Mesendoderm (in vitro differentiated cells): ENCODE measurements around the gene MTTP.
A peak's percentile ranks its signal among the peaks of the same experiment; 100 is the strongest.

Experiments used
- DNase-seq: peaks from one replicate; pipeline ENCODE4 v3.0.0; 2013
- H2AK5ac ChIP-seq: 2 replicates; pipeline ENCODE4 v1.6.1; 2013; ENCODE audit warnings: low read length, inconsistent platforms
- H2BK120ac ChIP-seq: 2 replicates; pipeline ENCODE4 v1.6.1; 2013; ENCODE audit warnings: low read depth, mild to moderate bottlenecking, low read length, moderate library complexity, mixed read lengths
- H2BK15ac ChIP-seq: replicated peaks from 2 replicates; pipeline ENCODE4 v1.6.1; 2013; ENCODE audit warnings: low read depth, mild to moderate bottlenecking, moderate library complexity
- H2BK5ac ChIP-seq: 2 replicates; pipeline ENCODE4 v1.6.1; 2013; ENCODE audit warnings: low read length, inconsistent platforms
- H3K18ac ChIP-seq: 2 replicates; pipeline ENCODE4 v1.6.1; 2013; ENCODE audit warnings: mild to moderate bottlenecking, low read length, mixed read lengths
- H3K23ac ChIP-seq: one replicate; pipeline ENCODE4 v1.6.1; 2013; ENCODE audit warnings: low read length
- H3K27ac ChIP-seq: 2 replicates; pipeline ENCODE4 v1.5.1; 2013; ENCODE audit warnings: low read depth, mild to moderate bottlenecking, inconsistent platforms, low read length, moderate library complexity
- H3K27me3 ChIP-seq: 2 replicates; pipeline ENCODE4 v1.6.1; 2013; ENCODE audit warnings: low read length, control low read depth, mild to moderate bottlenecking, inconsistent platforms; ENCODE audit not compliant: insufficient read depth, poor library complexity
- H3K36me3 ChIP-seq: 2 replicates; pipeline ENCODE4 v1.6.1; 2013; ENCODE audit warnings: low read length, inconsistent platforms; ENCODE audit not compliant: control insufficient read depth, insufficient read depth
- H3K4ac ChIP-seq: one replicate; pipeline ENCODE4 v1.6.1; 2013; ENCODE audit warnings: low read depth, mild to moderate bottlenecking, low read length, moderate library complexity
- H3K4me1 ChIP-seq: 2 replicates; pipeline ENCODE4 v1.6.1; 2013; ENCODE audit warnings: low read depth, low read length, inconsistent platforms; ENCODE audit not compliant: control insufficient read depth
- H3K4me2 ChIP-seq: 2 replicates; pipeline ENCODE4 v1.6.1; 2013; ENCODE audit warnings: low read length
- H3K4me3 ChIP-seq: 2 replicates; pipeline ENCODE4 v1.5.1; 2013; ENCODE audit warnings: mild to moderate bottlenecking, low read length
- H3K56ac ChIP-seq: one replicate; pipeline ENCODE4 v1.6.1; 2013; ENCODE audit warnings: low read length
- H3K79me1 ChIP-seq: 2 replicates; pipeline ENCODE4 v1.6.1; 2013; ENCODE audit warnings: low read length, inconsistent platforms
- H3K79me2 ChIP-seq: 2 replicates; pipeline ENCODE4 v1.6.1; 2013; ENCODE audit warnings: mild to moderate bottlenecking, low read length; ENCODE audit not compliant: control insufficient read depth, insufficient read depth
- H3K9ac ChIP-seq: 2 replicates; pipeline ENCODE4 v1.6.1; 2013; ENCODE audit warnings: low read length, inconsistent platforms
- H4K5ac ChIP-seq: one replicate; pipeline ENCODE4 v1.6.1; 2013; ENCODE audit warnings: low read length
- H4K8ac ChIP-seq: one replicate; pipeline ENCODE4 v1.6.1; 2013; ENCODE audit warnings: low read depth, mild to moderate bottlenecking, control low read depth, low read length, moderate library complexity
- WGBS: extraction: QIAGEN DNeasy Blood & Tissue Kit; methylation state at CpG from one replicate; pipeline ENCODE4 v1.1.7; 2013; ENCODE audit warnings: low lambda C conversion rate, missing lambda C conversion rate; ENCODE audit not compliant: insufficient coverage; ENCODE audit errors: extremely low coverage; 5-methylcytosine and 5-hydroxymethylcytosine counted together

The MTTP gene

DNA sequence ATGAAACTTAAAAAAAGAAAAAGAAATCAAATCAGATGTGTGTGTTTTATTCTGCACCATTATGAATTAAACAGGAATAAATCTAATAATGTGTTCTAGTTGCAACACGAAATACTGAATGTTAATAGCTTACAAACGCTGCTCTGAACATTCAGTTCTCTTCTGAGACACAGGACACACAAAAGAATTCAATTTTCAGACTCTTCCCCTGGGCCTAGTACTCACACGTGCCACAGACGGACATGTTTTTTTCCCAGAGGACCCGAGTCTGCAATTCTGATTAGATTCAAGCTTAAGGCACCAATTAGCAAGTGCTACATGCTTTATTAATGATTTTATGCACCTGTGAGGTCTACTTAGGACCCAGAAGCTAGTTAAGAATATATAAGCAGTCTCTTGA is 62.5 kb downstream of the MTTP start:
- Histone ChIP-seq H3K23ac (no peak overlapping the region), H3K9ac (no peak overlapping the region), H3K79me1 (no peaks in the 10 kb centered on the region), H4K5ac (no peak overlapping the region), H3K27ac (no peak overlapping the region), H3K36me3 (no peaks in the 10 kb centered on the region), H3K4me1 (no peaks in the 10 kb centered on the region), H3K4me3 (no peak overlapping the region), H3K27me3 (no peaks in the 10 kb centered on the region), H3K4ac (no peak overlapping the region), H3K79me2 (no peaks in the 10 kb centered on the region), H4K8ac (no peak overlapping the region), H3K56ac (no peak overlapping the region), H2AK5ac (no peak overlapping the region), H3K4me2 (no peak overlapping the region), H3K18ac (no peak overlapping the region), H2BK15ac (no peak overlapping the region), H2BK120ac (no peak overlapping the region), H2BK5ac (no peak overlapping the region)
- no peak for DNase-seq
- WGBS = no CpG with 5 or more reads among the region's 5 CpGs

DNA sequence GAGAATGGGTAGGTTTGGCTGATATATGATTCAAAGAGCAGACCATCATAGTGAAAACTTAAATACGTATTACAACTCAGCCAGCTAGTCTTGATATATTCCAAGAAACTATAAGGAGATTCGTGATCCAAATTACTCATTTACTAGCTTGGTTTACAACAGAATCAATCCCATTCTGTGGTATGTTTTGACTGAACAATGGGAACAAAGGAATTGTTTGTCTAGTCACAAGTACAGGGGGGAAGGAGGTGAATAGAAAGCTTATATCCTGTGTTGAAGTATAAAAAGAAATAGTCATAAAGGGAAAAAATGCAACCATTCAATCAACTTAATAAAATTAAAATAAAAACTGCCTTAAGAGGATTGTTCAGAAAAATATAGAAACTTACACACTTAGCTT is 66.1 kb downstream of the MTTP start:
- no peaks in the 10 kb centered on the region for H3K27me3 ChIP-seq
- no peak overlapping the region for H2BK15ac ChIP-seq
- H3K79me2 ChIP-seq = no peaks in the 10 kb centered on the region
- no peak for DNase-seq
- no peaks in the 10 kb centered on the region for H3K4me1 ChIP-seq
- H2AK5ac ChIP-seq = no peak overlapping the region
- H3K4me3 ChIP-seq = no peak overlapping the region
- H3K79me1 ChIP-seq = no peaks in the 10 kb centered on the region
- no peak overlapping the region for H3K27ac ChIP-seq
- no peak overlapping the region for H2BK120ac ChIP-seq
- no CpG with 5 or more reads among the region's 2 CpGs for WGBS
- H4K8ac ChIP-seq = no peak overlapping the region
- no peak overlapping the region for H3K9ac ChIP-seq
- no peak overlapping the region for H2BK5ac ChIP-seq
- no peak overlapping the region for H3K56ac ChIP-seq
- H3K4me2 ChIP-seq = no peak overlapping the region
- H3K4ac ChIP-seq = no peak overlapping the region
- no peak overlapping the region for H3K18ac ChIP-seq
- no peaks in the 10 kb centered on the region for H3K36me3 ChIP-seq
- no peak overlapping the region for H3K23ac ChIP-seq
- H4K5ac ChIP-seq = no peak overlapping the region

DNA sequence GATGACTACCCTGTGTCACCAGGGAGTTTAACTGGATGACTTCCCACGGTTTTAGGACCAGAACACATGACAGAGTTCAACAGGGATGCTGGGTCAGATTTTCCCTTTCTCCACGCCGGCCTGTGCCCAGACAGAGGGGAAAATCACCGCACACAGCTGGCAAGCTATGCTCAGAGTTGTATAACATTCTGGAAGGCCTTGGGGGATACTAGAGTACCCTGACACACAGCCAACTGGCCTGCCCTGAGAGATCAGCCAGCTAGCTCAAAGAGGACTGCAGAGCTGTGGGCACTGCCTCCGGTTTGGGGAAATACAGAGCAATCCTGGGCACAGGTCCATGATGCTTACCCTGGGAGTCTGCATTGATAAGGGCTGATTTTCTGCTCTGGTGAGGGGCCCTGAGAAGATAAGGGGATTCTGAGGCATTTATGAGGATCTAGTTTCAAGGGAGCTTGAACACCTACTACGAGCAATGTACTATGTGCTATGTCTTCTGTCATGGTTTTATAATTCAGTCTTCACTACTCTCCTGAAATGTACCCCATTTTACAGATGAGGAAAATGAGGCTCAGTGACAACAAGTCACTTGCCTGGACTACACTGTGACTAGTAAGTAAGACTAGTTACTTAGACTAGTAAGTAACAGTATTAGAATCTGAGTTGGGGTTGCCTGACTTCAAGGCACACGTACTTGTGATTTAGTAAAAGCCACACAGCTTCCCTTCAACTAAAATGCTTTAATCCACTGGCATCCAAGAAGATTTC is 68.3 kb downstream of the MTTP start:
- H2BK15ac ChIP-seq = no peak overlapping the region
- no peak overlapping the region for H3K9ac ChIP-seq
- H3K36me3 ChIP-seq = no peaks in the 10 kb centered on the region
- WGBS = no CpG with 5 or more reads among the region's 7 CpGs
- no peak overlapping the region for H4K8ac ChIP-seq
- H3K4me3 ChIP-seq = no peak overlapping the region
- peak overlapping the region; percentile 70 for H3K4ac ChIP-seq
- no peak overlapping the region for H4K5ac ChIP-seq
- peak overlapping the region; percentile 14 for H3K18ac ChIP-seq
- no peak overlapping the region for H3K23ac ChIP-seq
- peak; percentile 17 for DNase-seq
- H3K56ac ChIP-seq = peak overlapping the region; percentile 37
- H3K79me1 ChIP-seq = no peaks in the 10 kb centered on the region
- no peak overlapping the region for H2AK5ac ChIP-seq
- H3K27ac ChIP-seq = no peak overlapping the region
- H3K27me3 ChIP-seq = no peaks in the 10 kb centered on the region
- no peaks in the 10 kb centered on the region for H3K79me2 ChIP-seq
- no peak overlapping the region for H2BK5ac ChIP-seq
- no peak overlapping the region for H2BK120ac ChIP-seq
- H3K4me2 ChIP-seq = no peak overlapping the region
- H3K4me1 ChIP-seq = no peaks in the 10 kb centered on the region

DNA sequence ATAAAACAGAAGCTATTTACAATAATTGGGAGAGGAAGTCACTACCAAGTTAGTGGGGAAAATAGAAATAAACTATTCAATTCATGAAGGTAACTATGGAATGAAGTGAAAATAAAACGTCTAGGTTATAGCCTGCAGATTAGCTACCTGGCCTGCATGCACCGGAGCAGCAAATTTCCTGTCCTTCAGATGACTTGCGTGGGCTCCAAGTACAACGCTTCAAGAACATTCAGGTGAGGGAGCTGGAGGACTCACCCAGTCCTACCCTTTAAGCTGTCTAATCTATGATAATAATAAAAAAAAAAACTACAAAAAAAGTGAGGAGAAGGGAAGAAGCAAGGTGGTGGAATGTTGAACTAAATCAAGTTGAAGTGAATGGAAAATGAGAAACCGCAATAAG is 69.8 kb downstream of the MTTP start:
- no peaks in the 10 kb centered on the region for H3K27me3 ChIP-seq
- H2BK5ac ChIP-seq = no peak overlapping the region
- no peak overlapping the region for H3K4ac ChIP-seq
- no peak overlapping the region for H2BK15ac ChIP-seq
- no peak overlapping the region for H3K4me2 ChIP-seq
- no peak overlapping the region for H4K5ac ChIP-seq
- no peak overlapping the region for H3K56ac ChIP-seq
- peak; percentile 14 for DNase-seq
- no peak overlapping the region for H3K18ac ChIP-seq
- no peak overlapping the region for H3K4me3 ChIP-seq
- no peak overlapping the region for H3K9ac ChIP-seq
- no peak overlapping the region for H4K8ac ChIP-seq
- no CpG with 5 or more reads among the region's 5 CpGs for WGBS
- H2AK5ac ChIP-seq = no peak overlapping the region
- no peak overlapping the region for H2BK120ac ChIP-seq
- no peaks in the 10 kb centered on the region for H3K4me1 ChIP-seq
- no peaks in the 10 kb centered on the region for H3K79me1 ChIP-seq
- no peaks in the 10 kb centered on the region for H3K36me3 ChIP-seq
- H3K79me2 ChIP-seq = no peaks in the 10 kb centered on the region
- H3K23ac ChIP-seq = no peak overlapping the region
- H3K27ac ChIP-seq = no peak overlapping the region

DNA sequence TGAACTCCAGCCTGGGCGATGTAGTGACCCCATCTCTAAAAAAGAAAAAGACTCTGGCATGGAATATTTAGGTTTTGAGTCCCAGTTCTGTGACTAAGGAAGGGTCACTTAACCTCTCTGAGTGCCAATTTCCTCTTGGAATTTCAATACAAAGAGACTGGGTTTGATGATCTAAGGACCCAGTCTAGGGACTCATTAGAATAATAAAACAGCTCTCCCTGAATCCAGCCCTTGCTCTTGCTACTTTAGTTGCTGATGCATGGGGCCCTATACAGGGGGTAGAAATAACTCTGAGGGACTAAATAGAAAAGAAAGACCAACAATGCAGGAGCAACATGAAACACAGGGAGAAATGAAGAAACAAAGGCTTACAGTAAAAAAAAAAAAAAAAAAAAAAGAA is 70.4 kb downstream of the MTTP start:
- Histone ChIP-seq H3K4ac (no peak overlapping the region), H2BK120ac (peak overlapping the region; percentile 82), H3K79me1 (no peaks in the 10 kb centered on the region), H2AK5ac (no peak overlapping the region), H3K18ac (no peak overlapping the region), H3K27ac (no peak overlapping the region), H4K8ac (no peak overlapping the region), H3K4me3 (no peak overlapping the region), H3K36me3 (no peaks in the 10 kb centered on the region), H2BK15ac (no peak overlapping the region), H3K79me2 (no peaks in the 10 kb centered on the region), H4K5ac (no peak overlapping the region), H2BK5ac (no peak overlapping the region), H3K23ac (no peak overlapping the region), H3K9ac (no peak overlapping the region), H3K27me3 (no peaks in the 10 kb centered on the region), H3K4me1 (no peaks in the 10 kb centered on the region), H3K56ac (peak overlapping the region; percentile 11), H3K4me2 (no peak overlapping the region)
- WGBS = no CpG with 5 or more reads among the region's 1 CpG
- DNase-seq = peak; percentile 57

DNA sequence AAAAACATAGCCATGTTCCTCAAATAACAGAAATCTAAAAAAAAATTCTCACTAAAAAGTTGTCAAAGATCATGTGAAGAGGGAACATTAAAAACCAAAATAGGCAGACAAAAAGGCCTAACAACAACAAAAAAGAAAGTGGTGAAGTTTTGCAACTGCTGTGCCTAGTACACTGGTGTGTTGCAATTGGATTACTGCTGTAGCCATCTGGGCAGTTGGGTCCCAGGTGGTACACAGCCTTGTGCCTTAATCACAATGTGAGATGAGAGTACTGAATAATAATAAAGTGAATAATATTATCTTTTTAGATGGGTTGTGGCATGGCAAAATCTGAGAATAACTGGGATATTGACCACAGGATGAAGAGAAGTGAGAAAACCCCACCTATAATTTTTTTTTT is 71.0 kb downstream of the MTTP start:
- Histone ChIP-seq H3K36me3 (no peaks in the 10 kb centered on the region), H3K9ac (no peak overlapping the region), H3K79me2 (no peaks in the 10 kb centered on the region), H4K5ac (no peak overlapping the region), H3K27me3 (no peaks in the 10 kb centered on the region), H2BK120ac (no peak overlapping the region), H3K27ac (no peak overlapping the region), H2BK15ac (no peak overlapping the region), H4K8ac (no peak overlapping the region), H3K4ac (no peak overlapping the region), H2AK5ac (no peak overlapping the region), H3K4me3 (no peak overlapping the region), H3K18ac (no peak overlapping the region), H3K4me1 (no peaks in the 10 kb centered on the region), H3K4me2 (no peak overlapping the region), H3K56ac (peak overlapping the region; percentile 49), H3K23ac (no peak overlapping the region), H3K79me1 (no peaks in the 10 kb centered on the region), H2BK5ac (no peak overlapping the region)
- DNase-seq = no peak
